Breast epithelium (tissue), 3 donors: ENCODE results near the gene PLCH2.

Experiments
- POLR2A ChIP-seq: fragments of 450-650 bp; IDR thresholded peaks from one replicate; pipeline ENCODE4 v1.6.1; 2016; ENCODE audit warnings: antibody characterized with exemption, mild to moderate bottlenecking, moderate library complexity
- POLR2AphosphoS5 ChIP-seq, 3 donors: sonication (generic); formaldehyde crosslinking; IDR thresholded peaks; one replicate each; pipeline ENCODE4 v1.6.1; 2017; ENCODE audit warnings: antibody characterized with exemption in 3 of 3
- TF ChIP-seq, protein P1 (sequence below), 3 donors: fragments of 450-650 bp; IDR thresholded peaks; one replicate each; pipeline ENCODE4 v1.5.1; 2016 to 2017; ENCODE audit warnings: antibody characterized with exemption in 3 of 3, mild to moderate bottlenecking in 3 of 3, moderate library complexity in 3 of 3

DNA sequence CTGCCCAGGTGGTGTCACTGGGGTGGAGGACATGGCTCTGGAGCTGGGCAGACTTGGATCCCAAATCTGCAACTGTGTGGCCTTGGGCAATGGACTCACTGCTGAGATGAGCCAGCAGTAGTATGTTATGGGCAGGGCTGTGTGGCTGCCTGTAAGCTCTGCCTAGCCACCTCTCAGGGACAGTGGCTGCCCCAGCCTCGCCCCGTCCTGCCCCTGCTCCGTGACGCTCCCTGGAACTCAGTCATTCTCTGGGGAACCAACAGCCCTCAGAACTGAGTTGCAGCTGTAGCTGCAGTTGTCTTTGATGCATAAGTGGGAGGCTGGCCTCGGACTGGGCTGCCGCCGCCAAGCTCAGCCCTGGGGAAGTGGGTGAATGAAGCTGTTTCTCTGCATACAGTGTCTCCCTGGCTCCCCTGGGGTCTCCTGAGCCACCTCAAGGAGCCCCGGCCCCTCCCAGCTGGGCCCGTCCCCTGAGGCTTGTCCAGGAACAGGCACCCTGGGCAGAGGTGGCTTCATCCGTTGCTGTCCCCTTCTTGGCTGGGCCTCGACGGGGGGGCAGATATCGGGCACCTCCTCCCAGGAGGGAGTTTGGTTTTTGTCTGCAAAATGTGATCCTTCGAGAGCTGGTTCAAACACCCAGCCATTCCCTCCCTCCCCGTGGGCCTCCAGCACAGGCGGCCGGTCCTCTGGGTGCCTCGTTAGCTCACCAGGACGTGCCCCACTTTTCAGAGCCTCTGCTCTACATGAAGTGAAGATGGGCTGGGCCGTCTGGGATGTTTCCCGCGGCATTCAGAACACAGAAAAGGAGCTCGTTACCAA is 26.2 kb upstream of the PLCH2 start:
- TF ChIP-seq, protein P1, sequence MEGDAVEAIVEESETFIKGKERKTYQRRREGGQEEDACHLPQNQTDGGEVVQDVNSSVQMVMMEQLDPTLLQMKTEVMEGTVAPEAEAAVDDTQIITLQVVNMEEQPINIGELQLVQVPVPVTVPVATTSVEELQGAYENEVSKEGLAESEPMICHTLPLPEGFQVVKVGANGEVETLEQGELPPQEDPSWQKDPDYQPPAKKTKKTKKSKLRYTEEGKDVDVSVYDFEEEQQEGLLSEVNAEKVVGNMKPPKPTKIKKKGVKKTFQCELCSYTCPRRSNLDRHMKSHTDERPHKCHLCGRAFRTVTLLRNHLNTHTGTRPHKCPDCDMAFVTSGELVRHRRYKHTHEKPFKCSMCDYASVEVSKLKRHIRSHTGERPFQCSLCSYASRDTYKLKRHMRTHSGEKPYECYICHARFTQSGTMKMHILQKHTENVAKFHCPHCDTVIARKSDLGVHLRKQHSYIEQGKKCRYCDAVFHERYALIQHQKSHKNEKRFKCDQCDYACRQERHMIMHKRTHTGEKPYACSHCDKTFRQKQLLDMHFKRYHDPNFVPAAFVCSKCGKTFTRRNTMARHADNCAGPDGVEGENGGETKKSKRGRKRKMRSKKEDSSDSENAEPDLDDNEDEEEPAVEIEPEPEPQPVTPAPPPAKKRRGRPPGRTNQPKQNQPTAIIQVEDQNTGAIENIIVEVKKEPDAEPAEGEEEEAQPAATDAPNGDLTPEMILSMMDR (IDR thresholded peaks at IDR 0.05), result no peak
- TF ChIP-seq POLR2A (no peak), POLR2AphosphoS5 (IDR thresholded peaks at IDR 0.05) (no peak)
